Neutrophil (primary cell): ENCODE data around the gene IL4.

Experiments
- H3K27ac ChIP-seq: fragments of 200-600 bp; sonication (generic); 2 replicates; pipeline ENCODE4 v1.5.1; 2016; ENCODE audit warnings: mild to moderate bottlenecking, moderate library complexity
- H3K27me3 ChIP-seq: fragments of 200-600 bp; sonication (generic); 2 replicates; pipeline ENCODE4 v1.6.0; 2016; ENCODE audit warnings: mild to moderate bottlenecking
- H3K36me3 ChIP-seq: fragments of 200-600 bp; sonication (generic); 2 replicates; pipeline ENCODE4 v1.5.1; 2017
- H3K4me1 ChIP-seq, 2 experiments: fragments of 200-600 bp in 1 of 2; sonication (generic) in 1 of 2; 1 replicate in 1 of 2; 2 replicates in 1 of 2; pipeline versions ENCODE4 v1.5.1 to v1.6.1; 2013 to 2016; ENCODE audit warnings: low read depth in 1 of 2, low read length in 1 of 2, mild to moderate bottlenecking in 1 of 2, moderate library complexity in 1 of 2; ENCODE audit not compliant: control insufficient read depth in 1 of 2, insufficient read depth in 1 of 2
- H3K4me3 ChIP-seq, 2 experiments: fragments of 200-600 bp in 1 of 2; sonication (generic) in 1 of 2; 1 replicate in 1 of 2; 2 replicates in 1 of 2; pipeline ENCODE4 v1.5.1; 2013 to 2016; ENCODE audit warnings: low read depth in 1 of 2, low read length in 1 of 2, mild to moderate bottlenecking in 1 of 2, moderate library complexity in 1 of 2
- H3K9me3 ChIP-seq: fragments of 200-600 bp; sonication (generic); 2 replicates; pipeline ENCODE4 v1.5.1; 2016
- TF ChIP-seq, protein P1 (sequence below): fragments of 200-600 bp; sonication (generic); IDR thresholded peaks from 2 replicates; pipeline ENCODE4 v1.5.1; 2016; ENCODE audit warnings: antibody characterized with exemption

Gene IL4

DNA sequence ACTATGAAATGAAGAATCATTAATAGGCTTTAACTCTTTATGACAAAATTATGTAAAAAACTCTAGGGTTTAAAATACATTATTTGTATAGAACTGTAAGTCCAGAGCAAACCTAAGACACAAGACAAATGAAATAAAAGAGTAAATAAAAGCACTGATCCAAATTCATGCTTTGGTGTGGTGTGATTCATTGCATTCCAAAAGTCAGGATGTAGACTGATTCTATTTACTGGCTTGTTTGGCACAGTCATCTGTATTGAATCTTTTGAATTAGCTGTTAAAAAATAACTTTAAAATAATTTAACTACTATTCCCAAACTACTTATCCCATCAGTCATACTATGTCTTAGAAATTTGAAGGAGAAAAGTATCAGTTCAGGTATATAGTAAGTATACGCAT, 31.1 kb downstream of the IL4 start:
- no peaks in the 10 kb centered on the region for H3K27me3 ChIP-seq
- TF ChIP-seq, protein P1, sequence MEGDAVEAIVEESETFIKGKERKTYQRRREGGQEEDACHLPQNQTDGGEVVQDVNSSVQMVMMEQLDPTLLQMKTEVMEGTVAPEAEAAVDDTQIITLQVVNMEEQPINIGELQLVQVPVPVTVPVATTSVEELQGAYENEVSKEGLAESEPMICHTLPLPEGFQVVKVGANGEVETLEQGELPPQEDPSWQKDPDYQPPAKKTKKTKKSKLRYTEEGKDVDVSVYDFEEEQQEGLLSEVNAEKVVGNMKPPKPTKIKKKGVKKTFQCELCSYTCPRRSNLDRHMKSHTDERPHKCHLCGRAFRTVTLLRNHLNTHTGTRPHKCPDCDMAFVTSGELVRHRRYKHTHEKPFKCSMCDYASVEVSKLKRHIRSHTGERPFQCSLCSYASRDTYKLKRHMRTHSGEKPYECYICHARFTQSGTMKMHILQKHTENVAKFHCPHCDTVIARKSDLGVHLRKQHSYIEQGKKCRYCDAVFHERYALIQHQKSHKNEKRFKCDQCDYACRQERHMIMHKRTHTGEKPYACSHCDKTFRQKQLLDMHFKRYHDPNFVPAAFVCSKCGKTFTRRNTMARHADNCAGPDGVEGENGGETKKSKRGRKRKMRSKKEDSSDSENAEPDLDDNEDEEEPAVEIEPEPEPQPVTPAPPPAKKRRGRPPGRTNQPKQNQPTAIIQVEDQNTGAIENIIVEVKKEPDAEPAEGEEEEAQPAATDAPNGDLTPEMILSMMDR: no peak
- no peak overlapping the region for H3K27ac ChIP-seq
- H3K4me1 ChIP-seq: no peaks in the 10 kb centered on the region
- no peaks in the 10 kb centered on the region for H3K36me3 ChIP-seq
- no peaks in the 10 kb centered on the region for H3K9me3 ChIP-seq
- H3K4me3 ChIP-seq: no peak overlapping the region

DNA sequence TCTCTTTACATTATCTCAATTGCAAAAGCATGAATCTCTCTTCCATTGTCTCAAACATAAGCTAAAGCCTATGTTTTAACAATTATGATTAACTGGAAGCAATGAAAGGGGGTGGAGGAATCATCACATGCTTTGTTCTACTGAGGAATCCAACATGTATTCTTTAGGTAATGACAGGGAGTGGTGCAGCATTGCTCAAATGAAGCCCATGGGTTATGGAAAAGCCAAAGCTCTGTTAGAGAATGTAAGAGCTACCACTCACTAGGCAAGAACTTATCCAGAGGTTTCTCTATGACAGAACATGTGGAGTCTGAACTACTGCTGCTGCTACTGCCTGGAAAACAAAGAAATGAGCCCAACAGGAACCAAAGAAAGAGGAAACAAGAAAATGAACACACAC, 34.9 kb downstream of the IL4 start:
- Histone ChIP-seq H3K4me1 (no peaks in the 10 kb centered on the region), H3K36me3 (no peaks in the 10 kb centered on the region), H3K27ac (no peak overlapping the region), H3K4me3 (no peak overlapping the region), H3K27me3 (no peaks in the 10 kb centered on the region), H3K9me3 (no peaks in the 10 kb centered on the region)
- TF ChIP-seq, protein P1: no peak

DNA sequence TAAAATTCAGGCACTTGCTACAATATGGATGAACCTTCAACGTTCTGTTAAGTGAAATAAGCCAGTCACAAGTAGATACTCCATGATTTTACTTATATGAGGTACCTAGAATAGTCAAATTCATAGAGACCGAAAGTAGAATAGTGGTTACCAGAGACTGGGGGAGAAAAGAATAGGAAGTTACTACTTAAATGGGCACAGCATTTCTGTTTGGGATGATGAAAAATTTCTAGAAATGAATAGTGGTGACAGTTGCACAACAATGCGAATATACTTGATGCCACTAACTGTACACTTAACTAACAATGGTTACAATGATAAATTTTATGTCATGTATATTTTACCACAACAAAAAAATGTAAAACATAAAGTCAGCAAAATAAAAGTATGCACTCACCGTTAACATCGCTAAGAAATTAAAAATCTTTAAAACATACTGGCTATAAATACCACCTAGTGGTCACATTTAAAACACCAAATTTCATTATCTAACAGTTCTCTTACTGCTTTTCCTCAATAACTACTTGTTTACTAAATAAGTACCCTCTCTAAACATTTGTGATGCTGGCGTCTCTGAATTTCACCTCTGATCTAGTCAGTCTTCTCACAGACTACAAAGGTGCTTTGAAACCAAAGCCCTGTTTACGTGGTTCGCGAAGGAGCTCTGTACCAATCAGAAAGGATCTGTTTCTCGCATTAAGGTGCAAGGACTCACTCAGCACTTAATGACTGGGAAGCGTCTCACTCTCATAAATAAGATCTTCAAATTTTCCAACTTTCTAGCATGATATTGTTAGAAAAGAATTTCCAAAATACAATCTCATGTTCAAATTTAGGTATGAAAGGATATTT, 40.9 kb downstream of the IL4 start:
- Histone ChIP-seq H3K4me1 (no peaks in the 10 kb centered on the region), H3K9me3 (no peaks in the 10 kb centered on the region), H3K36me3 (no peaks in the 10 kb centered on the region), H3K27ac (no peak overlapping the region), H3K27me3 (no peaks in the 10 kb centered on the region), H3K4me3 (no peak overlapping the region)
- TF ChIP-seq, protein P1: no peak

DNA sequence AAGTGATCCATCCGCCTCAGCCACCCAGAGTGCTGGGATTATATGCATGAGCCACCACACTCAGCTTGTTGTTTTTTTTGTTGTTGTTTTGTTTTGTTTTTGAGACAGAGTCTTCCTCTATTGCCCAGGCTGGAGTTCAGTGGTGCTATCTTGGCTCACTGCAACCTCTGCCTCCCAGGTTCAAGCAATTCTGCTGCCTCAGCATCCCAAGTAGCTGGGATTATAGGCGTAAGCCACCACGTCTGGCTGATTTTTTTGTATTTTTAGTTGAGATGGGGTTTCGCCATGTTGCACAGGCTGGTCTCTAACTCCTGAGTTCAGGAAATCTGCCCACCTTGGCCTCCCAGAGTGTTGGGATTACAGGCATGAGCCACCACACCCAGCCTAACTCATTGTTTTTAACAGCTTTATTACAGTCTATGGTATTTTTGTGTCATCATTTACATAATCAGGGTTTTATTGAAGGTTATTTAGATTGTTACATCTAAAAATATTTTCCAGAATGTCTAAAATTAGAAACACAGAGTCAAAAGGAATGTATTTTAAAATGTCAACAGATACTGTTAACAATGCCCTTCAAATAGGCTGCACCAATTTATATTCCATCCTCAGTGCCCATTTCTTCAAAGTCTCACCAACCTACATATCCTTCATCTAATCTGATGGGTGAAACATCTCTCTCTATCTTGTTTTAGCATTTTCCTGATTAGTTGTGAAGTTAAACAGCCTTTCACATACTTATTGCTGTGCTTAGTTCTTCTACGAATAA, 44.9 kb downstream of the IL4 start:
- no peaks in the 10 kb centered on the region for H3K36me3 ChIP-seq
- H3K9me3 ChIP-seq: no peaks in the 10 kb centered on the region
- H3K27me3 ChIP-seq: no peaks in the 10 kb centered on the region
- no peak overlapping the region for H3K27ac ChIP-seq
- TF ChIP-seq, protein P1: no peak
- H3K4me1 ChIP-seq: no peaks in the 10 kb centered on the region
- no peak overlapping the region for H3K4me3 ChIP-seq

DNA sequence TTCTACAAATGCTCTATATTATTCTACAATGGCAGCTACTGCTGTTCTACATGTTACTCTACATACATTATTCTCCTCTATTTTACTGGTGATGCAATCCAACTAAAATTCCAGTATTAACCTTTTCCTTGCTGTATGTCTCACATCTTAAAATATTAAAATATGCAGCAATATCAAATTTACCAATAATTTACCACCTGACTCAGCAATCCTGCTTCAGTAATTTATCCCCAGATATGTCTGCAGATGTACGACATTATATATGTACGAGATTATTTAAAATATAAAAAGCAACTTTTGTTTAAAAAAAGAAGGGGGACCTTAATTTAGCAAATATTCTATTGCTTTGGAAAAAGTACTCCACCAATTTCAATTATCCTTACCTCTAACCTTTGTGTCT, 52.0 kb downstream of the IL4 start:
- H3K27ac ChIP-seq: no peak overlapping the region
- no peak overlapping the region for H3K4me3 ChIP-seq
- no peaks in the 10 kb centered on the region for H3K36me3 ChIP-seq
- no peaks in the 10 kb centered on the region for H3K9me3 ChIP-seq
- no peaks in the 10 kb centered on the region for H3K4me1 ChIP-seq
- TF ChIP-seq, protein P1: no peak
- H3K27me3 ChIP-seq: no peaks in the 10 kb centered on the region
